Fibroblast of the aortic adventitia (primary cell): Measurements from ENCODE around the gene MCTP1. TPM values are rescaled to one million over a fixed set of nuclear protein-coding genes. Genes with fewer than 3 reads are reported as not detected.

Experiments used
- DNase-seq: peaks from one replicate; pipeline ENCODE4 v3.0.0-alpha.2; 2010; ENCODE audit warnings: low read depth
- H3K4me3 ChIP-seq: 2 replicates; pipeline ENCODE4 v1.5.1; 2011; ENCODE audit warnings: low read depth, mild to moderate bottlenecking, control low read depth, low read length, moderate library complexity
- total RNA-seq: library from RNA; depleted of rRNA; stranded (reverse); fragments of >200 nt; gene quantifications from 2 replicates; pipeline ENCODE4 v1.2.3, GENCODE V29; 2012; ENCODE audit warnings: low replicate concordance
- TF ChIP-seq, protein P1 (sequence below): IDR thresholded peaks from 2 replicates; pipeline ENCODE4 v1.5.1; 2011; ENCODE audit warnings: mild to moderate bottlenecking, low read length, control low read depth, inconsistent platforms; ENCODE audit not compliant: insufficient read depth

MCTP1 gene
- total RNA-seq, 1 donor = 7.6 TPM

DNA sequence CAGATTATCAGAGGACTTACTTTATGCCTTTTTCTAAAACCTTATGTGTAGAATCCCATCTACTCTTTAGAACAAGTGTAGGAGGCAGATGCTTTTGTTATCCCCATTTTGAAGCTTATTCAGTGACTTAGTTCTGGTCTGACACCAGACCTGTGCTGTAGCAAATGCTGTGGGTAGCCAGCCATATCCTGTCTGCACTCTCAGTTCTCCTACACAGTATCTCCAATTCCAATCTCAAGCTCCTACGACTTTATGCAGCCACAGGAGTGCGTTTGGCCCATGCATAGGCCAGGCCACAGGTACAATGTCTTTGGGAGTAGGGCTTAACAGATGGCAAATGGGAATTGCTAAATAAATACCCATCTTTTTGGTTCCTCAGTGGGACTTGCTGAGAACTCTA is 292.6 kb downstream of the MCTP1 start:
- H3K4me3 ChIP-seq = no peak overlapping the region
- TF ChIP-seq, protein P1, sequence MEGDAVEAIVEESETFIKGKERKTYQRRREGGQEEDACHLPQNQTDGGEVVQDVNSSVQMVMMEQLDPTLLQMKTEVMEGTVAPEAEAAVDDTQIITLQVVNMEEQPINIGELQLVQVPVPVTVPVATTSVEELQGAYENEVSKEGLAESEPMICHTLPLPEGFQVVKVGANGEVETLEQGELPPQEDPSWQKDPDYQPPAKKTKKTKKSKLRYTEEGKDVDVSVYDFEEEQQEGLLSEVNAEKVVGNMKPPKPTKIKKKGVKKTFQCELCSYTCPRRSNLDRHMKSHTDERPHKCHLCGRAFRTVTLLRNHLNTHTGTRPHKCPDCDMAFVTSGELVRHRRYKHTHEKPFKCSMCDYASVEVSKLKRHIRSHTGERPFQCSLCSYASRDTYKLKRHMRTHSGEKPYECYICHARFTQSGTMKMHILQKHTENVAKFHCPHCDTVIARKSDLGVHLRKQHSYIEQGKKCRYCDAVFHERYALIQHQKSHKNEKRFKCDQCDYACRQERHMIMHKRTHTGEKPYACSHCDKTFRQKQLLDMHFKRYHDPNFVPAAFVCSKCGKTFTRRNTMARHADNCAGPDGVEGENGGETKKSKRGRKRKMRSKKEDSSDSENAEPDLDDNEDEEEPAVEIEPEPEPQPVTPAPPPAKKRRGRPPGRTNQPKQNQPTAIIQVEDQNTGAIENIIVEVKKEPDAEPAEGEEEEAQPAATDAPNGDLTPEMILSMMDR = no peak
- no peak for DNase-seq

DNA sequence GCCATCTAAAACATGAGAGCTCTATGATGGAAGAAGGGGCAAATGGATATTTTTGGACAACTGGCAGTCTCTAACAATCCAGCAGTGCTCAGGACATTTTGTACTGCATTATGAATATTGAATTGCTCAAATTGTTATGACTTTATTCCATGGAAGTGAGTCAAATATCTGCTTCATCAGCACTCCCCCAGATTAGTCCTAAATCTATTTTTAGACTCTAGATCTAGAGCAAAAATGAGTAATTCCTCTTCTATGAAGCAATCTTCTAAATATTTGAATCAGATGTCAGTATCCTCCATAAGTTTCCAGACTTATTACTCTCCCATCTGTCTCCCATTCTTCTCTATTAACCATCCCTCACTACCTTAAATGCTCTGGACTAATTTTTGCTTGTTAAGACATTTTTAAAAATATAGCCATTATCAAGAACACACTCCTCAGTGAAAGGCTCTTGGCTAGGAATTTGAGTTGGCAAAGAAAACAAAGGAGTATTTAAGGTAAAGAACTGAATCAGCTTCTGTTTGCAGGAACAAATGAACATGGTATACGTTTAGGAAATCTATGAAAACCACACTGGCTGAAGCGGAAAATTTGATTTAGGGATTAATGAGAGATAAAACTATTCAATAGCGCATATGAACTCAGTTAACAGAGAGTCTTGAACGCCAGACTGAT is 300.9 kb downstream of the MCTP1 start:
- no peak overlapping the region for H3K4me3 ChIP-seq
- DNase-seq = peak; percentile 71
- TF ChIP-seq, protein P1 = no peak

DNA sequence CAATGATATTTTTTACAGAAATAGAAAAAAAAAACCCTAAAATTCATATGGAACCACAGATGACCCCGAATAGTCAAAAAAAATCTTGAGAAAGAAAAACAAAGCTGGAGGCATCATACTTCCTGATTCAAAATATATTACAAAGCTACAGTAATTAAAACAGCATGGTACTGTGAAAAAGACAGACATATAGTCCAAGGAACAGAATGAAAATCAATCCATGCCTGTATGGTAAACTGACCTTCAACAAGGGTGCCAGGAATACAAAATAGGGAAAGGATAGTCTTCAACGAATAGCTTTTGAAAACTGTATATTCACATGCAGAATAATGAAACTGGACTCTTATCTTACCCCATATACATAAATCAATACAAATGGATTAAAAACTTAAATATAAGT is 307.5 kb downstream of the MCTP1 start:
- no peak overlapping the region for H3K4me3 ChIP-seq
- TF ChIP-seq, protein P1 = no peak
- DNase-seq = no peak

DNA sequence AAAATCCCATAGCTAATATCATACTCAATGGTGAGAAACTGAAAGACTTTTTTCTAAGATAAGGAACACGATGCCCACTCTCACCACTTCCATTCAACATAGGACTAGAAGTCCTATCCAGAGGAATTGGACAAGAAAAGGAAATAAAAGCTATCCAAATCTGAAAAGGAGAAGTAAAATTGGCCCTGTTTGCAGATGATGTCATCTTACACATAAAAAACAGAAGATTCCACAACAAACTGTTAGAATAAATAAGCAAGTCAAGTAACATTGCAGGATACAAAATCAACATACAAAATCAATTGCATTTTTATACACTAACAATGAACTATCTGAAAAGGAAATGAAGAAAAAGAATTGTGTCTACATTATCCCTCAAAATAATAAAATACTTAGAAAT is 308.0 kb downstream of the MCTP1 start:
- DNase-seq = no peak
- TF ChIP-seq, protein P1 = no peak
- no peak overlapping the region for H3K4me3 ChIP-seq

DNA sequence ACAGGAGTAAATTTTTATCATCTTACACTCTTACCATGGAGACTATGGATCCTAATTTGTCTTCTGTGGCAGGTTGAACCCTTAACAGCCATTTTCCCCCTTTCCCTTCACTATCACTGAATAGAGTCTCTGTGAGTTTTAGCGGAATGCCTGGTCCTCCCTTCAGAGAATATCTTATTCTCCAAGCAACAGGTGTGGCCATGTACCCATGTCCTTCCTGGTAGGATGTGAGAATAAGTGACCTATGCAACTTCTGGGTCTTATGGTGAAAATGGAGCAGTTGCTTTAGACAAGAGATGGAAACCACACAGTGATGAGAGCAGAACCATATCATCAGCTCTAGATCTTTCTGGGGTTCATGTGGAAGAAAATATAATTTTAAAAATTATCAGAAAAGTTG is 312.6 kb downstream of the MCTP1 start:
- DNase-seq = no peak
- TF ChIP-seq, protein P1 = no peak
- H3K4me3 ChIP-seq = no peak overlapping the region

DNA sequence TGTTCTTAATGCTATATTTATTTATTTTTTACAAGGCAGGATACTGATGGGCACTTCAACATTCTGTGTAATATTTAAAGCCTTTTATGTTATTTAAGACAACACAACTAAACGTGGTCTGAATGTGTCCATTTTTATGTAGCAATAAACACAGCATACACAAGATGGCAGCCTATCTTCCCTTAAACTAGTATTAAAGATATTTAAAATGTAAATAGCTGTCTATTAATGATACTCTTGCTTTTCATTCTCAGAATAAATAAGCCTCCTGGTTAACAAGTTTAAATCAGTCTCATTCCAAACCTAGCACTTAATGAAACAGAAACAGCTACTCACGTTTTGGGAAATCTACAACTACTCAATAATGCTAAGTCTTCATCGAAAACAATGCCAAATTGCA is 315.7 kb downstream of the MCTP1 start:
- peak; percentile 54 for DNase-seq
- H3K4me3 ChIP-seq = no peak overlapping the region
- TF ChIP-seq, protein P1 = peak; percentile 32
